Measurements from ENCODE around the gene PDLIM7. TPM values are rescaled to one million over a fixed set of nuclear protein-coding genes. Genes with fewer than 3 reads are reported as not detected.

PDLIM7 gene
- total and polyA plus RNA-seq, 4 donors = 49.2 to 124 (median 83.5) TPM

GRCh38 chr5:177523711-177524538 is 26.5 kb upstream of the PDLIM7 start:
- no peak for DNase-seq
- Histone ChIP-seq H3K4me1 (ENCODE audit: control insufficient read depth in 5 of 5, insufficient read depth in 5 of 5, low read length in 5 of 5) (no peaks in the 10 kb centered on the region), H3K9ac (ENCODE audit: insufficient read depth in 1 of 2, low read length in 2 of 2) (no peak overlapping the region)

DNA sequence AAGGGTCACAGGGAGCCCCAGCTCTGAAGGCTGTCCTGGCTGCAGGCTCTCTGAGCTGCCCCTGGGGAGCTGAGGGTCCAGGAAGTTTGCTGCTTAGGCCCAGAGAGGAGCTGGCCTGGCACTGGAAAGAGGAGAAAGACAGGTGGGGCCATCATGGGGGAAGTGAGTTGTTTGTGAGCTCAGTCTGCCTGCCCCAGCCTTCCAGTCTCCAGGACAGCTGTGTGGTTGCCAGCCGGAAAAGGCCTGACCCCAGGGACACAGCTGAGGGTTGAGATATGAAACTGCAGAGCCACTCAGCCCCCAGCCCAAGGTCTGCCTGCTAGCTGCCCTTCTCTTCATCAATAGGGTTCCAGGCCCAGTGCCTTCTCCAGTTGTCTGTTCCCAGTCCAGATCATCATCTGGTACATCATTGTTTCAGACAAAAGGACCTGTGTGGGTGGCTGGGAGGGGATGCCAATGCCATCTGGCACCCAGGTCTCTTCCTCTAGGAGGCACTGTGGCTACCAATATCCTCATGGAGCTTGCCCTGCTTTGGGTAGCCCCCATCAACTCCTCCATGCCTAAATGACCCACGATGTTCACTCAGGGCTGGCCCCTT is 23.6 kb upstream of the PDLIM7 start:
- no peaks in the 10 kb centered on the region for H3K27me3 ChIP-seq (ENCODE audit: control insufficient read depth in 3 of 3, insufficient read depth in 3 of 3, low read length in 2 of 3)
- H3K27ac ChIP-seq (ENCODE audit: low read depth in 1 of 2, low read length in 1 of 2) = no peak overlapping the region
- H3K36me3 ChIP-seq (ENCODE audit: control insufficient read depth in 4 of 4, insufficient read depth in 4 of 4, low read length in 4 of 4) = peaks cover 6 to 41% (median 33%) of the 10 kb centered on the region in 4 donors
- no peak overlapping the region for H3K9ac ChIP-seq (ENCODE audit: insufficient read depth in 1 of 2, low read length in 2 of 2)
- TF ChIP-seq, protein P1, sequence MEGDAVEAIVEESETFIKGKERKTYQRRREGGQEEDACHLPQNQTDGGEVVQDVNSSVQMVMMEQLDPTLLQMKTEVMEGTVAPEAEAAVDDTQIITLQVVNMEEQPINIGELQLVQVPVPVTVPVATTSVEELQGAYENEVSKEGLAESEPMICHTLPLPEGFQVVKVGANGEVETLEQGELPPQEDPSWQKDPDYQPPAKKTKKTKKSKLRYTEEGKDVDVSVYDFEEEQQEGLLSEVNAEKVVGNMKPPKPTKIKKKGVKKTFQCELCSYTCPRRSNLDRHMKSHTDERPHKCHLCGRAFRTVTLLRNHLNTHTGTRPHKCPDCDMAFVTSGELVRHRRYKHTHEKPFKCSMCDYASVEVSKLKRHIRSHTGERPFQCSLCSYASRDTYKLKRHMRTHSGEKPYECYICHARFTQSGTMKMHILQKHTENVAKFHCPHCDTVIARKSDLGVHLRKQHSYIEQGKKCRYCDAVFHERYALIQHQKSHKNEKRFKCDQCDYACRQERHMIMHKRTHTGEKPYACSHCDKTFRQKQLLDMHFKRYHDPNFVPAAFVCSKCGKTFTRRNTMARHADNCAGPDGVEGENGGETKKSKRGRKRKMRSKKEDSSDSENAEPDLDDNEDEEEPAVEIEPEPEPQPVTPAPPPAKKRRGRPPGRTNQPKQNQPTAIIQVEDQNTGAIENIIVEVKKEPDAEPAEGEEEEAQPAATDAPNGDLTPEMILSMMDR (IDR thresholded peaks at IDR 0.05; ENCODE audit: control extremely low read depth, extremely low read depth) = no peak
- H3K9me3 ChIP-seq (ENCODE audit: control insufficient read depth in 4 of 4, insufficient read depth in 3 of 4, low read length in 3 of 4) = no peaks in the 10 kb centered on the region
- H3K4me3 ChIP-seq = no peak overlapping the region
- DNase-seq = no peak
- ATAC-seq (ENCODE audit: insufficient read depth, low FRiP score) = no peak
- H3K4me1 ChIP-seq (ENCODE audit: control insufficient read depth in 5 of 5, insufficient read depth in 5 of 5, low read length in 5 of 5) = peaks cover 0 to 7% (median 2%) of the 10 kb centered on the region in 5 donors
- 84 to 93% methylated on average over 2 of the region's 2 CpGs for WGBS, 2 donors

More at GRCh38 chr5:177523711-177524538, 26.5 kb upstream of the PDLIM7 start:
- Histone ChIP-seq H3K27me3 (ENCODE audit: control insufficient read depth in 3 of 3, insufficient read depth in 3 of 3, low read length in 2 of 3) (no peaks in the 10 kb centered on the region), H3K36me3 (ENCODE audit: control insufficient read depth in 4 of 4, insufficient read depth in 4 of 4, low read length in 4 of 4) (peaks cover 24 to 66% (median 48%) of the 10 kb centered on the region in 4 donors), H3K27ac (ENCODE audit: low read depth in 1 of 2, low read length in 1 of 2) (no peak overlapping the region), H3K4me3 (no peak overlapping the region), H3K9me3 (ENCODE audit: control insufficient read depth in 4 of 4, insufficient read depth in 3 of 4, low read length in 3 of 4) (no peaks in the 10 kb centered on the region)
- TF ChIP-seq, protein P1 (IDR thresholded peaks at IDR 0.05; ENCODE audit: control extremely low read depth, extremely low read depth) = no peak
- WGBS, 2 donors = 96 to 98% methylated on average over 19 of the region's 19 CpGs
- no peak for ATAC-seq (ENCODE audit: insufficient read depth, low FRiP score)

DNA sequence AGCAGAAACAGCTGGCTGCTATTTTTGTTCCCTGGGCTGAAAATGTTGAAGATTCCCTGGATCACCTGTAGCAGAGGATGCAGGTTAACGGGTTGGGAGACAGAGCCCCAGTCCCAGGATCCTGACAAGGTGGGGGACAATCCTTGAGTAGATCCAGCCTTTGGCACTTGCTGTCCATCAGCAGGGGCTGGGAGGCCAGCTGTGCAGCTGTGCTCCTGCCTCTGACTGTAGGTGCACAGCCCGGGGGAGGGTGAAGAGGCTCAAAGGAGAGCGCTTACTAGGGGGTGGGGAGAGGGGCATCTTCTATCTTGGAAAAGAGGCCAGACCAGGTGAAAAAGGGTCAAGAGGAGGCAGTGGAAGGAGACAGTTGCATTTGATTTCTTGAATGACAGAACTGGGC is 22.9 kb upstream of the PDLIM7 start:
- Histone ChIP-seq H3K9ac (ENCODE audit: insufficient read depth in 1 of 2, low read length in 2 of 2) (no peak overlapping the region), H3K9me3 (ENCODE audit: control insufficient read depth in 4 of 4, insufficient read depth in 3 of 4, low read length in 3 of 4) (no peaks in the 10 kb centered on the region), H3K27me3 (ENCODE audit: control insufficient read depth in 3 of 3, insufficient read depth in 3 of 3, low read length in 2 of 3) (no peaks in the 10 kb centered on the region), H3K27ac (ENCODE audit: low read depth in 1 of 2, low read length in 1 of 2) (no peak overlapping the region), H3K4me3 (no peak overlapping the region), H3K4me1 (ENCODE audit: control insufficient read depth in 5 of 5, insufficient read depth in 5 of 5, low read length in 5 of 5) (peaks cover 0 to 14% (median 8%) of the 10 kb centered on the region in 5 donors), H3K36me3 (ENCODE audit: control insufficient read depth in 4 of 4, insufficient read depth in 4 of 4, low read length in 4 of 4) (peaks cover 6 to 43% (median 36%) of the 10 kb centered on the region in 4 donors)
- DNase-seq = no peak
- ATAC-seq (ENCODE audit: insufficient read depth, low FRiP score) = no peak
- TF ChIP-seq, protein P1 (IDR thresholded peaks at IDR 0.05; ENCODE audit: control extremely low read depth, extremely low read depth) = no peak
- 97 to 98% methylated on average over 3 of the region's 3 CpGs for WGBS, 2 donors
